Measurements from ENCODE around the gene SNUPN.
"Not testable (repeated sequence)": the region's sequence is repeated elsewhere in the genome, so short reads cannot be mapped to it uniquely, and the experiment has no call there.

SNUPN gene

GRCh38 chr15:75578173-75578947, 47.2 kb downstream of the SNUPN start:
- peak in 1 of 2 donors; percentile 35 for DNase-seq

GRCh38 chr15:75577401-75578172, 47.9 kb downstream of the SNUPN start:
- peak in 1 of 2 donors; percentile 10 for DNase-seq

- DNase-seq: no peak
These were observed 51.7 kb downstream of the SNUPN start for GRCh38 chr15:75573648-75574384.

GRCh38 chr15:75570126-75570845, 55.2 kb downstream of the SNUPN start:
- DNase-seq: no peak

GRCh38 chr15:75565062-75565970, 60.2 kb downstream of the SNUPN start:
- no peak for DNase-seq

GRCh38 chr15:75561888-75562287, 63.6 kb downstream of the SNUPN start:
- no peak for DNase-seq

- DNase-seq: not testable (repeated sequence)
These were observed 66.2 kb downstream of the SNUPN start for GRCh38 chr15:75559360-75559759.

- DNase-seq: not testable (repeated sequence)
These were observed 66.6 kb downstream of the SNUPN start for GRCh38 chr15:75558955-75559354.

- no peak for DNase-seq
These were observed 70.8 kb downstream of the SNUPN start for GRCh38 chr15:75554717-75555116.

GRCh38 chr15:75553659-75554058, 71.9 kb downstream of the SNUPN start:
- DNase-seq: no peak

GRCh38 chr15:75551091-75551490, 74.4 kb downstream of the SNUPN start:
- no peak for DNase-seq
